Stimulated activated CD4-positive, alpha-beta T cell treated with anti-CD3 and anti-CD28 coated beads, Interleukin-2, amount 100 ng/mL, for 48 hours (primary cell): ENCODE results near the gene SIGLEC1.

ENCODE experiments used
- DNase-seq, 2 donors: peaks; one replicate each; pipeline ENCODE4 v3.0.0-alpha.2; 2020

The SIGLEC1 gene

GRCh38 chr20:3678198-3678597 lies 34.2 kb downstream of the SIGLEC1 start:
- DNase-seq: no peak

GRCh38 chr20:3677733-3678132 lies 34.7 kb downstream of the SIGLEC1 start:
- no peak for DNase-seq

- DNase-seq: no peak
Observed at GRCh38 chr20:3674995-3675900, 37.2 kb downstream of the SIGLEC1 start.

GRCh38 chr20:3674447-3674846 lies 38.0 kb downstream of the SIGLEC1 start:
- DNase-seq: no peak

GRCh38 chr20:3673221-3674070 lies 39.0 kb downstream of the SIGLEC1 start:
- DNase-seq: no peak

GRCh38 chr20:3672547-3673171 lies 39.7 kb downstream of the SIGLEC1 start:
- no peak for DNase-seq

- DNase-seq: no peak
Observed at GRCh38 chr20:3671986-3672546, 40.3 kb downstream of the SIGLEC1 start.

- DNase-seq: no peak
Observed at GRCh38 chr20:3670945-3671344, 41.5 kb downstream of the SIGLEC1 start.

GRCh38 chr20:3670511-3670910 lies 41.9 kb downstream of the SIGLEC1 start:
- no peak for DNase-seq

GRCh38 chr20:3669710-3670367 lies 42.6 kb downstream of the SIGLEC1 start:
- DNase-seq: no peak

GRCh38 chr20:3667434-3668037 lies 44.9 kb downstream of the SIGLEC1 start:
- no peak for DNase-seq

- no peak for DNase-seq
Observed at GRCh38 chr20:3663858-3664257, 48.5 kb downstream of the SIGLEC1 start.

GRCh38 chr20:3663031-3663701 lies 49.2 kb downstream of the SIGLEC1 start, which contains the start of gene GFRA4:
TSS of gene GFRA4 (minus strand) at chr20:3663399. CDS start at chr20:3663399, 0 bp downstream.
- no peak for DNase-seq
